ENCODE results near the gene EVL. TPM values are rescaled to one million over a fixed set of nuclear protein-coding genes. Genes with fewer than 3 reads are reported as not detected.

The EVL gene
- polyA plus RNA-seq, 2 of the 4 experiments (the other 2 are of a cell fraction), result 14.8 to 32.9 TPM

DNA sequence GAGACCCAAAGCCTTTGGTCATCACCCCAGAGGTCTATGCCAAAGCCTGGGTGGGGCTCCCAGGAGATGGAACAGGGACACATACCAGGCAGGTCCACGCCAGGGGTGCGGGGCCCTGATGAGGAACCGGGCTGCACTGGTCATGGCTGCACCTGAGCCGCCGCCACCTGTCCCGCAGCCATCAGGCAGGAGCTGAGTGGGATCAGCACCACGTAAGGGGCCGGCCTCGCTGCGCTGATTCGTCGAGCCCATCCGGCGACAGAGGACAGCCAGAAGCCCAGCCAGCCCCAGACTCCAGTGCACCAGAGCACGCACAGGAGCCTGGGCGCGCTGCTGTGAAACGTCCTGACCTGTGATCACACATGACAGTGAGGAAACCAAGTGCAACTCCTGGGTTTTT is 78.3 kb downstream of the EVL start:
- Histone ChIP-seq H3K4me1 (peaks cover 8% of the 10 kb centered on the region; the same call in 1 of the 3 replicates), H3K4me2 (no peak overlapping the region), H3K4me3 (no peak overlapping the region), H3K9me3 (no peaks in the 10 kb centered on the region), H3K27ac (no peak overlapping the region)
- CTCF ChIA-PET, result interaction anchor here (0.9 to 3.9 kb wide), 3 partner anchors 12 to 160 kb away, joined by 3 to 20 read pairs (median 7); no protein-coding TSS in a partner anchor
- TF ChIP-seq FOSL2 (IDR thresholded peaks at IDR 0.05), result no peak
- TF ChIP-seq FOSL2 (CRISPR knock-in tag; IDR thresholded peaks at IDR 0.05), result no peak
- TF ChIP-seq, protein P1, sequence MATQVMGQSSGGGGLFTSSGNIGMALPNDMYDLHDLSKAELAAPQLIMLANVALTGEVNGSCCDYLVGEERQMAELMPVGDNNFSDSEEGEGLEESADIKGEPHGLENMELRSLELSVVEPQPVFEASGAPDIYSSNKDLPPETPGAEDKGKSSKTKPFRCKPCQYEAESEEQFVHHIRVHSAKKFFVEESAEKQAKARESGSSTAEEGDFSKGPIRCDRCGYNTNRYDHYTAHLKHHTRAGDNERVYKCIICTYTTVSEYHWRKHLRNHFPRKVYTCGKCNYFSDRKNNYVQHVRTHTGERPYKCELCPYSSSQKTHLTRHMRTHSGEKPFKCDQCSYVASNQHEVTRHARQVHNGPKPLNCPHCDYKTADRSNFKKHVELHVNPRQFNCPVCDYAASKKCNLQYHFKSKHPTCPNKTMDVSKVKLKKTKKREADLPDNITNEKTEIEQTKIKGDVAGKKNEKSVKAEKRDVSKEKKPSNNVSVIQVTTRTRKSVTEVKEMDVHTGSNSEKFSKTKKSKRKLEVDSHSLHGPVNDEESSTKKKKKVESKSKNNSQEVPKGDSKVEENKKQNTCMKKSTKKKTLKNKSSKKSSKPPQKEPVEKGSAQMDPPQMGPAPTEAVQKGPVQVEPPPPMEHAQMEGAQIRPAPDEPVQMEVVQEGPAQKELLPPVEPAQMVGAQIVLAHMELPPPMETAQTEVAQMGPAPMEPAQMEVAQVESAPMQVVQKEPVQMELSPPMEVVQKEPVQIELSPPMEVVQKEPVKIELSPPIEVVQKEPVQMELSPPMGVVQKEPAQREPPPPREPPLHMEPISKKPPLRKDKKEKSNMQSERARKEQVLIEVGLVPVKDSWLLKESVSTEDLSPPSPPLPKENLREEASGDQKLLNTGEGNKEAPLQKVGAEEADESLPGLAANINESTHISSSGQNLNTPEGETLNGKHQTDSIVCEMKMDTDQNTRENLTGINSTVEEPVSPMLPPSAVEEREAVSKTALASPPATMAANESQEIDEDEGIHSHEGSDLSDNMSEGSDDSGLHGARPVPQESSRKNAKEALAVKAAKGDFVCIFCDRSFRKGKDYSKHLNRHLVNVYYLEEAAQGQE (IDR thresholded peaks at IDR 0.05), result no peak
- no peak for TF ChIP-seq ESRRA (IDR thresholded peaks at IDR 0.05; ENCODE audit: borderline replicate concordance, low read length)
- TF ChIP-seq JUN (IDR thresholded peaks at IDR 0.05), result no peak
- TF ChIP-seq POLR2A (IDR thresholded peaks at IDR 0.05; ENCODE audit: low read length), result no peak
- TF ChIP-seq MAZ (IDR thresholded peaks at IDR 0.05; ENCODE audit: borderline replicate concordance, low read depth, low read length), result no peak
- no peak for TF ChIP-seq HOXA7 (CRISPR knock-in tag; IDR thresholded peaks at IDR 0.05)
- no peak for TF ChIP-seq PHF8 (IDR thresholded peaks at IDR 0.05; ENCODE audit: borderline replicate concordance, low read depth)
- TF ChIP-seq, protein P2, sequence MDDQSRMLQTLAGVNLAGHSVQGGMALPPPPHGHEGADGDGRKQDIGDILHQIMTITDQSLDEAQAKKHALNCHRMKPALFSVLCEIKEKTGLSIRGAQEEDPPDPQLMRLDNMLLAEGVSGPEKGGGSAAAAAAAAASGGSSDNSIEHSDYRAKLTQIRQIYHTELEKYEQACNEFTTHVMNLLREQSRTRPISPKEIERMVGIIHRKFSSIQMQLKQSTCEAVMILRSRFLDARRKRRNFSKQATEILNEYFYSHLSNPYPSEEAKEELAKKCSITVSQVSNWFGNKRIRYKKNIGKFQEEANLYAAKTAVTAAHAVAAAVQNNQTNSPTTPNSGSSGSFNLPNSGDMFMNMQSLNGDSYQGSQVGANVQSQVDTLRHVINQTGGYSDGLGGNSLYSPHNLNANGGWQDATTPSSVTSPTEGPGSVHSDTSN (IDR thresholded peaks at IDR 0.05), result no peak
- no peak for ATAC-seq
- 98% methylated on average over 8 of the region's 18 CpGs for WGBS (ENCODE audit: missing lambda C conversion rate)
- no peak for DNase-seq (ENCODE audit: low read depth in 1 of 2, low spot score in 1 of 2)
- POLR2A ChIA-PET, result no interaction called here
- no peak for FAIRE-seq

DNA sequence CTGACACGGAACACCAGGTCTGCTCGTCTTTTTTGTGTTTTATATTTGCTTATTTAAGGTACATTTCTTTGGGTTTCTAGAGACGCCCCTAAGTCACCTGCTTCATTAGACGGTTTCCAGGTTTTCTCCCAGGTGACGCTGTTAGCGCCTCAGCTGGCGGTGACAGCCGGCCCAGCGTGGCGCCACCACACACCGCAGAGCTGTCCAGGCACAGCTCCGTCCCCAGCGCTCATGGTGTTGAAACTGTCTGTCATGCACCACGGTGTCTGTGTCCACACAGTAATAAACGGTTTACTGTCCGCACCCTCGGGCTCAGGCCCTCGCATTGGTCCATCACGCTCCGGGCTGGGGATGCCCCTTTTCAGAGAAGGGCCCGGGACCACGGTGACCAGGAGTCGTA is 78.7 kb downstream of the EVL start:
- no peak for ATAC-seq

More for the DNA sequence above, 78.7 kb downstream of the EVL start:
- ChIA-PET CTCF (interaction anchor here (1.2 to 3.9 kb wide), 2 partner anchors 12 to 49 kb away, joined by 7 to 20 read pairs; no protein-coding TSS in a partner anchor), POLR2A (no interaction called here)
- TF ChIP-seq, protein P1 (IDR thresholded peaks at IDR 0.05), result no peak
- TF ChIP-seq BHLHE40 (IDR thresholded peaks at IDR 0.05; ENCODE audit: low read depth, low read length), result no peak
- no peak for TF ChIP-seq TFCP2L1 (CRISPR knock-in tag; IDR thresholded peaks at IDR 0.05)
- no peak for TF ChIP-seq MAFK (IDR thresholded peaks at IDR 0.05; ENCODE audit: partially characterized antibody)
- no peak for TF ChIP-seq JUN (IDR thresholded peaks at IDR 0.05)
- no peak for TF ChIP-seq CHD2 (IDR thresholded peaks at IDR 0.05; ENCODE audit: low read length, partially characterized antibody)
- TF ChIP-seq, protein P3, sequence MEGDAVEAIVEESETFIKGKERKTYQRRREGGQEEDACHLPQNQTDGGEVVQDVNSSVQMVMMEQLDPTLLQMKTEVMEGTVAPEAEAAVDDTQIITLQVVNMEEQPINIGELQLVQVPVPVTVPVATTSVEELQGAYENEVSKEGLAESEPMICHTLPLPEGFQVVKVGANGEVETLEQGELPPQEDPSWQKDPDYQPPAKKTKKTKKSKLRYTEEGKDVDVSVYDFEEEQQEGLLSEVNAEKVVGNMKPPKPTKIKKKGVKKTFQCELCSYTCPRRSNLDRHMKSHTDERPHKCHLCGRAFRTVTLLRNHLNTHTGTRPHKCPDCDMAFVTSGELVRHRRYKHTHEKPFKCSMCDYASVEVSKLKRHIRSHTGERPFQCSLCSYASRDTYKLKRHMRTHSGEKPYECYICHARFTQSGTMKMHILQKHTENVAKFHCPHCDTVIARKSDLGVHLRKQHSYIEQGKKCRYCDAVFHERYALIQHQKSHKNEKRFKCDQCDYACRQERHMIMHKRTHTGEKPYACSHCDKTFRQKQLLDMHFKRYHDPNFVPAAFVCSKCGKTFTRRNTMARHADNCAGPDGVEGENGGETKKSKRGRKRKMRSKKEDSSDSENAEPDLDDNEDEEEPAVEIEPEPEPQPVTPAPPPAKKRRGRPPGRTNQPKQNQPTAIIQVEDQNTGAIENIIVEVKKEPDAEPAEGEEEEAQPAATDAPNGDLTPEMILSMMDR (IDR thresholded peaks at IDR 0.05), result no peak
- TF ChIP-seq ZNF302 (CRISPR knock-in tag; IDR thresholded peaks at IDR 0.05), result no peak
- no peak for TF ChIP-seq NFE2L2 (conservative IDR thresholded peaks at IDR 0.05; ENCODE audit: low read length)
- TF ChIP-seq CHD4 (IDR thresholded peaks at IDR 0.05; ENCODE audit: borderline replicate concordance), result no peak
- H3K9me3 ChIP-seq, result no peaks in the 10 kb centered on the region
- H3K4me1 ChIP-seq, result peaks cover 8% of the 10 kb centered on the region; the same call in 1 of the 3 replicates
- H3K27ac ChIP-seq, result no peak overlapping the region
- no peak for DNase-seq (ENCODE audit: low read depth in 1 of 2, low spot score in 1 of 2)
- no peak overlapping the region for H3K4me3 ChIP-seq
- WGBS (ENCODE audit: missing lambda C conversion rate), result 93% methylated on average over 21 of the region's 23 CpGs
- no peak overlapping the region for H3K4me2 ChIP-seq
- FAIRE-seq, result no peak
